ENCODE data around the gene CRELD2.

The CRELD2 gene

GRCh38 chr22:49965091-49966040 is 46.9 kb downstream of the CRELD2 start:
- H3K27ac ChIP-seq (ENCODE audit: low read length): no peak overlapping the region

GRCh38 chr22:49966041-49966773 is 47.8 kb downstream of the CRELD2 start:
- TF ChIP-seq EZH2phosphoT487 (IDR thresholded peaks at IDR 0.05; ENCODE audit: low read length) (no peak), CTCF (IDR thresholded peaks at IDR 0.05; ENCODE audit: low read length) (no peak), EZH2 (optimal IDR thresholded peaks at IDR 0.05; ENCODE audit: low read depth, low read length) (no peak)
- Histone ChIP-seq H3K9ac (ENCODE audit: low read length) (no peak overlapping the region), H3K4me3 (ENCODE audit: low read length) (no peak overlapping the region), H2AFZ (ENCODE audit: low read length) (no peak overlapping the region), H3K27me3 (replicated peaks; ENCODE audit: insufficient read depth, low read length) (0 out of 2 replicates have a peak, but pooled peaks cover 3% of the 10 kb centered on the region), H3K4me1 (ENCODE audit: low read length) (peaks cover 13% of the 10 kb centered on the region), H3K4me2 (ENCODE audit: low read depth, low read length) (no peak overlapping the region), H3K36me3 (replicated peaks; ENCODE audit: insufficient read depth, low read length) (0 out of 2 replicates have a peak, but pooled peaks cover 6% of the 10 kb centered on the region), H3K27ac (ENCODE audit: low read length) (no peak overlapping the region), H4K20me1 (ENCODE audit: insufficient read depth, low read length) (no peaks in the 10 kb centered on the region), H3K79me2 (ENCODE audit: low read length) (peaks cover 29% of the 10 kb centered on the region), H3F3A (ENCODE audit: insufficient read depth, low read length) (0 out of 2 replicates have a peak, but pooled peaks cover 3% of the 10 kb centered on the region), H3K9me3 (replicated peaks; ENCODE audit: insufficient read depth, low read length) (no peaks in the 10 kb centered on the region), H3K9me2 (replicated peaks; ENCODE audit: insufficient read depth, low read length) (no peaks in the 10 kb centered on the region)
- DNase-seq: peak; percentile 1

More at GRCh38 chr22:49965091-49966040, 46.9 kb downstream of the CRELD2 start:
- Histone ChIP-seq H3K4me1 (ENCODE audit: low read length) (peaks cover 5% of the 10 kb centered on the region), H3K9ac (ENCODE audit: low read length) (no peak overlapping the region), H3K4me3 (ENCODE audit: low read length) (no peak overlapping the region), H3K27me3 (replicated peaks; ENCODE audit: insufficient read depth, low read length) (no peaks in the 10 kb centered on the region), H3K9me2 (replicated peaks; ENCODE audit: insufficient read depth, low read length) (no peaks in the 10 kb centered on the region), H2AFZ (ENCODE audit: low read length) (no peak overlapping the region), H4K20me1 (ENCODE audit: insufficient read depth, low read length) (no peaks in the 10 kb centered on the region), H3K4me2 (ENCODE audit: low read depth, low read length) (no peak overlapping the region), H3F3A (ENCODE audit: insufficient read depth, low read length) (0 out of 2 replicates have a peak, but pooled peaks cover 2% of the 10 kb centered on the region), H3K36me3 (replicated peaks; ENCODE audit: insufficient read depth, low read length) (0 out of 2 replicates have a peak, but pooled peaks cover 6% of the 10 kb centered on the region), H3K79me2 (ENCODE audit: low read length) (peaks cover 32% of the 10 kb centered on the region), H3K9me3 (replicated peaks; ENCODE audit: insufficient read depth, low read length) (no peaks in the 10 kb centered on the region)
- DNase-seq: peak; percentile 6
- TF ChIP-seq EZH2 (optimal IDR thresholded peaks at IDR 0.05; ENCODE audit: low read depth, low read length): no peak
- TF ChIP-seq EZH2phosphoT487 (IDR thresholded peaks at IDR 0.05; ENCODE audit: low read length): no peak
- TF ChIP-seq CTCF (IDR thresholded peaks at IDR 0.05; ENCODE audit: low read length): no peak

- Histone ChIP-seq H3K9me3 (replicated peaks; ENCODE audit: insufficient read depth, low read length) (no peaks in the 10 kb centered on the region), H3K36me3 (replicated peaks; ENCODE audit: insufficient read depth, low read length) (0 out of 2 replicates have a peak, but pooled peaks cover 3% of the 10 kb centered on the region), H3K4me2 (ENCODE audit: low read depth, low read length) (no peak overlapping the region), H3K27ac (ENCODE audit: low read length) (no peak overlapping the region), H3K9me2 (replicated peaks; ENCODE audit: insufficient read depth, low read length) (no peaks in the 10 kb centered on the region), H4K20me1 (ENCODE audit: insufficient read depth, low read length) (no peaks in the 10 kb centered on the region), H3K9ac (ENCODE audit: low read length) (no peak overlapping the region), H3K27me3 (replicated peaks; ENCODE audit: insufficient read depth, low read length) (peaks cover 10% of the 10 kb centered on the region), H3F3A (ENCODE audit: insufficient read depth, low read length) (0 out of 2 replicates have a peak, but pooled peaks cover 3% of the 10 kb centered on the region), H2AFZ (ENCODE audit: low read length) (no peak overlapping the region), H3K79me2 (ENCODE audit: low read length) (peaks cover 20% of the 10 kb centered on the region), H3K4me1 (ENCODE audit: low read length) (peaks cover 13% of the 10 kb centered on the region), H3K4me3 (ENCODE audit: low read length) (no peak overlapping the region)
- DNase-seq: peak; percentile 5
- TF ChIP-seq CTCF (IDR thresholded peaks at IDR 0.05; ENCODE audit: low read length) (no peak), EZH2phosphoT487 (IDR thresholded peaks at IDR 0.05; ENCODE audit: low read length) (no peak), EZH2 (optimal IDR thresholded peaks at IDR 0.05; ENCODE audit: low read depth, low read length) (no peak)
Observed at GRCh38 chr22:49966774-49967705, 48.6 kb downstream of the CRELD2 start.

Measured in MM.1S (cell line).